Measurements from ENCODE around the gene SLC9B2. TPM values are rescaled to one million over a fixed set of nuclear protein-coding genes. Genes with fewer than 3 reads are reported as not detected.
"Not testable (repeated sequence)": the region's sequence is repeated elsewhere in the genome, so short reads cannot be mapped to it uniquely, and the experiment has no call there.

SLC9B2 gene
- total RNA-seq, 2 experiments from 2014 or later: 25.6 to 29.6 TPM

GRCh38 chr4:103011378-103012025, 65.1 kb downstream of the SLC9B2 start:
- Mint-ChIP-seq H3K36me3 (no peaks in the 10 kb centered on the region), H3K27ac (no peak overlapping the region), H3K9me3 (no peaks in the 10 kb centered on the region), H3K4me3 (no peak overlapping the region), H3K4me1 (ENCODE audit: low read depth) (no peaks in the 10 kb centered on the region), H3K27me3 (no peaks in the 10 kb centered on the region)
- DNase-seq: no peak
- CTCF ChIA-PET: interaction anchor here (0.8 kb wide), 1 partner anchor 391 kb away, joined by 5 read pairs; no protein-coding TSS in a partner anchor
- POLR2A ChIA-PET: no interaction called here
- intact Hi-C loops (cut with micrococcal nuclease): no loop called here

DNA sequence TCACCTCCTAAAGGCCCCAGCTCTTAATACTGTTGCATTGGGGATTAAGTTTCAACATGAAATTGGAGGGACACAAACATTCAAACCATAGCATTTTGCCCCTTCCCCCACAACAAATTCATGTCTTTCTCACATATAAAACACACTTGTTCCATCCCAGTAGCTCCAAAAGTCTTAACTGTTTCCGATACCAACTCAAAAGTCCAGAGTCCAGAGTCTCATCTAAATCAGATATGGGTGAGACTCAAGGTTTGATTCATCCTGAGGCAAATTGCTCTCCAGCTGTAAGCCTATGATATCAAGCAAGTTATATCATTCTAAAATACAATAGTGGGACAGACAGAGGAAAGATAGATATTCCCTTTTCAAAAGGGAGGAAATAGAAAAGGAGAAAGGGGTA, 65.8 kb downstream of the SLC9B2 start:
- Mint-ChIP-seq H3K36me3 (no peaks in the 10 kb centered on the region), H3K9me3 (no peaks in the 10 kb centered on the region), H3K27me3 (no peaks in the 10 kb centered on the region), H3K4me3 (no peak overlapping the region), H3K4me1 (ENCODE audit: low read depth) (no peaks in the 10 kb centered on the region), H3K27ac (no peak overlapping the region)
- intact Hi-C loops (cut with micrococcal nuclease): no loop called here
- ChIA-PET CTCF (interaction anchor here (0.7 to 0.8 kb wide), 3 partner anchors 89 to 390 kb away, joined by 3 to 5 read pairs (median 4); no protein-coding TSS in a partner anchor), POLR2A (no interaction called here)
- DNase-seq: no peak

DNA sequence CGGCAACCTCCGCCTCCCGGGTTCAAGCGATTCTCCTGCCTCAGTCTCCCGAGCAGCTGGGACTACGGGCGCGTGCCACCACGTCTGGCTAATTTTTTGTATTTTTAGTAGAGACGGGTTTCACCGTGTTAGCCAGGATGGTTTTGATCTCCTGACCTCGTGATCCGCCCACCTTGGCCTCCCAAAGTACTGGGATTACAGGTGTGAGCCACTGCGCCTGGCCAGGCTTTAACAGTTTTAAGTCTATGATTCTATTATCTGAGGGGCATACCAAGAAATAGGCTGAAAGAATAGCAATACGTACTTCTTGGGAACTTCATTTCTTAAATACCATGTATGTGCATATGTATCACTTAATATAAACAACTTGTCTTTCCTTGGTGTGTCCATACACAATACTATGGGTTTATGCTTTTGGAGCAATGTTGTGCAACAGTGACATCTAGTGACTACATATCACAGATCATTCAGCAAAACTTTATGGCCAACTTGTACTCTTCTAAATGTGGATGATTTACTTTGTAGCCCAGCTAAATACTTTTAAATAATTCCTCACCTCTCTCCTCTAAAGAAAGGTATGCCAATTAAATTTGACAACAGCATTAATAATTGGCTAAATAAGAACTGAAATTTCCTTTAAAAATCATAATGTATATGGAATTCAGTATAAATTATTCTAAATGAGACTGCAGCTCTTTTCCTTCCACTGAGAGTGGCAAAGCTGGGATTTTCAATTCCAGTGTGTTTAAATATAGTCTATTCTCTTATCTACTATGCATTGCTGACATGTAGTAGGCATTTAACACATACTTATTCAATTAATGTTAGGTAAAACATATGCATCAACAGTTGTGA, 67.5 kb downstream of the SLC9B2 start:
- H3K27ac Mint-ChIP-seq: no peak overlapping the region
- no peaks in the 10 kb centered on the region for H3K36me3 Mint-ChIP-seq
- H3K4me1 Mint-ChIP-seq (ENCODE audit: low read depth): no peaks in the 10 kb centered on the region
- DNase-seq: no peak
- H3K9me3 Mint-ChIP-seq: no peaks in the 10 kb centered on the region
- intact Hi-C loops (cut with micrococcal nuclease): loop anchor here (1.0 to 2.0 kb wide), 7 partner anchors 90 to 664 kb away; partner anchors contain the start of genes BDH2 and SLC39A8
- ChIA-PET POLR2A (no interaction called here), CTCF (interaction anchor here (0.7 to 2.7 kb wide), 22 partner anchors 8 to 663 kb away, joined by 3 to 15 read pairs (median 4); partner anchors contain the start of genes CISD2, MANBA and SLC9B1)
- H3K27me3 Mint-ChIP-seq: no peaks in the 10 kb centered on the region
- no peak overlapping the region for H3K4me3 Mint-ChIP-seq

DNA sequence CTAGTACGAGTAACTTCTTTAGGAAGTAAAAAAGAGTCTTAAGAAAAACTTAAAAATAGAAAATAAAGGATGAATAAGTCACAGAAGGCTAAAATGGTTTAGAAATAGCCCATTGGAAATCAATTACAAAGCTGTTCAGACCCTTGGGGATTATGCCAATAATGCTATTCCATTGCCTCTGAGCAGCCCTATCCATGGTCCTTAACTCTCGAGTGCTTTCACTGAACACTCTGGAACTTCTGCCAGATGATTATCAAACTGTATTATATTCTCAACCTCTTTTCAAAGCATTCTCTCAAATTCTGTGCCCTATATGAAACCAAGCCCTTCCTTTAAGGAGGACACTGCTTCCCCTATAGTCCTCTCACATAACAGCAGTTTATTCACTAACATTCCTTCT, 74.0 kb downstream of the SLC9B2 start:
- Mint-ChIP-seq H3K9me3 (peaks cover 2% of the 10 kb centered on the region), H3K27ac (no peak overlapping the region), H3K4me1 (ENCODE audit: low read depth) (no peaks in the 10 kb centered on the region), H3K4me3 (no peak overlapping the region), H3K27me3 (no peaks in the 10 kb centered on the region), H3K36me3 (peaks cover 10% of the 10 kb centered on the region)
- DNase-seq: no peak
- POLR2A ChIA-PET: no interaction called here
- intact Hi-C loops (cut with micrococcal nuclease): no loop called here
- CTCF ChIA-PET: no interaction called here

DNA sequence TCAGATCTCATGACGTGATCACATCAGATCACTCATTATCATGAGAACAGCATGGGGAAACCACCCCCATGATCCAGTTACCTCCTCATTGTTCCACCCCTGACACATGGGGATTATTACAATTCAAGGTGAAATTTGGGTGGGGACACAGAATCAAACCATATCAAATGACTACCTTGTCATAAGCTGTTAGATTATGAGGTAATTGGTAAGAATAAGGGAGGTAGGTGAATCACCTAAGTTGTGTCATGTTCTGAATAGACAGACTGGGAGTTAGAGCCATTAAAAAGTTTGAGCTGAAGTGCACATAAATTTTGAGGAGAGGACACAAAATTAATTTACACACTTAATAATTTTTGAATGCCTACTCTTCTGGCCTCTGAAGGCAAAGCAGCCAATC, 81.8 kb downstream of the SLC9B2 start:
- Mint-ChIP-seq H3K36me3 (peaks cover 6% of the 10 kb centered on the region), H3K27me3 (no peaks in the 10 kb centered on the region), H3K9me3 (peaks cover 18% of the 10 kb centered on the region), H3K4me1 (ENCODE audit: low read depth) (no peaks in the 10 kb centered on the region), H3K4me3 (no peak overlapping the region), H3K27ac (no peak overlapping the region)
- no peak for DNase-seq
- intact Hi-C loops (cut with micrococcal nuclease): no loop called here
- CTCF ChIA-PET: no interaction called here
- POLR2A ChIA-PET: no interaction called here

DNA sequence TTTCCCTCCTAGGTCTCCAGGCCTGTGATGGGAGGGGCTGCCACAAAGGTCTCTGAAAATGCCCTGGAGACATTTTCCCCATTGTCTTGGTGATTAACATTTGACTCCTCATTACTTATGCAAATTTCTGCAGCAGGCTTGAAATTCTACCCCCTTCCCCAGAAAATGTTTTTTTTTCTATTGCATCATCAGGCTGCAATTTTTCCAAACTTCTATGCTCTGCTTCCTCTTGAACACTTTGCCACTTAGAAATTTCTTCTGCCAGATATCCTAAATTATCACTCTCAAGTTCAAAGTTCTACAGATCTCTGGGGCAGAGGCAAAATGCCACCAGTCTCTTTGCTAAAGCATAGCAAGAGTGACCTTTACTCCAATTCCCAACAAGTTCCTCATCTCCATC, 82.6 kb downstream of the SLC9B2 start:
- POLR2A ChIA-PET; H3K4me3 Mint-ChIP-seq; H3K27ac Mint-ChIP-seq; intact Hi-C loops (cut with micrococcal nuclease); CTCF ChIA-PET; DNase-seq; H3K27me3 Mint-ChIP-seq; H3K36me3 Mint-ChIP-seq; H3K4me1 Mint-ChIP-seq (ENCODE audit: low read depth): not testable (repeated sequence)
- peaks cover 18% of the 10 kb centered on the region for H3K9me3 Mint-ChIP-seq

DNA sequence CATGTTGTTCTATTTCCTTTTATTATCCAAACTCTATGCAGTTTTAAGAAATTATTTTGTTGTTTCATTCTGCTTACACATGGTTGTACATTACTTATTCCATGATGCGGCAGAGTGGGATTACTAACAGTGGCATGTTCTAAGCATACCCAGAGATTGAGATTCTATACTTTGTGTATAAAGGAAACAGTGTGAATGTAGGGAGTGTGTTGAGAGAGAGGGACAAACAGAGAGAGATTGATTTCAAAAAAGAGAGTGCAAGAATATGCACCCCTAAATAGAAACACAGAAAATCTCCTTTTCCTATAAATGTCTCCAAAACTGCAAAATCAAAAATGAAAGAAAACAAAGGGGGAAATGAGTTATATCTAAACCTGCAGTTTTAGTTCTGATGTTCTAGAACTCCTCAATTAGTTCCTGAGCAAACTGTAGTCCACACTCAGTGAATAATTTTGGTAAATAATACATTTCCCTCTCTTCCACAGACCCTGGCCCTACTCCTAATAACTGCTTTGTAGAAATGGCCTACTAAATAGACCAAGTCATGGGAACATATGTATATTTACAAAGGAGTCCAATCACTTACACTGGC, 88.0 kb downstream of the SLC9B2 start:
- Mint-ChIP-seq H3K4me1 (ENCODE audit: low read depth) (peaks cover 10% of the 10 kb centered on the region), H3K4me3 (no peak overlapping the region), H3K27ac (peak overlapping the region; percentile 70), H3K36me3 (peaks cover 5% of the 10 kb centered on the region), H3K9me3 (peaks cover 7% of the 10 kb centered on the region), H3K27me3 (no peaks in the 10 kb centered on the region)
- DNase-seq: no peak
- CTCF ChIA-PET: no interaction called here
- POLR2A ChIA-PET: no interaction called here
- intact Hi-C loops (cut with micrococcal nuclease): loop anchor here (5.0 kb wide), 1 partner anchor 161 kb away; the partner anchor contains the start of gene UBE2D3

DNA sequence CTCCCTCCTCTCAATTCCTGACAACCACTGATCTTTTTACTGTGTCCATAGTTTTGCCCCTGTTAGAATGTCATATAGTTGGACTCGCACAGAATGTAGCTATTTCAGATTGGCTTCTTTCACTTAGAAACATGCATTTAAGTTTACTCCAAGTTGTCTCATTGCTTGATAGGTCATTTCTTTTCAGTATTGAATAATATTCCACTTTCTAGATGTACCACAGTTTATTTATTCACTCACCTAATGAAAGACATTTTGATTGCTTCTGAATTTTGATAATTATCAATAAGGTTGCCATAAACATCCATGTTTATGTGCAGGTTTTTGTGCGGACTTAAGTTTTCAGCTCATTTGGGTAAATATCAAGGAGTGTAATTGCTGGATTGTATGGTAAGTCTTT, 95.6 kb downstream of the SLC9B2 start:
- no peaks in the 10 kb centered on the region for H3K4me1 Mint-ChIP-seq (ENCODE audit: low read depth)
- peaks cover 3% of the 10 kb centered on the region for H3K36me3 Mint-ChIP-seq
- DNase-seq: no peak
- intact Hi-C loops (cut with micrococcal nuclease): no loop called here
- H3K27ac Mint-ChIP-seq: no peak overlapping the region
- ChIA-PET POLR2A (no interaction called here), CTCF (no interaction called here)
- H3K9me3 Mint-ChIP-seq: peaks cover 15% of the 10 kb centered on the region
- H3K27me3 Mint-ChIP-seq: no peaks in the 10 kb centered on the region
- no peak overlapping the region for H3K4me3 Mint-ChIP-seq

Other genes starting within 250 kb of the SLC9B2 start
- gene UBE2D3, start 249.2 kb downstream of the SLC9B2 start, total RNA-seq: 100 to 1,000 TPM; 415 to 447 TPM
- gene CISD2, start 207.8 kb downstream of the SLC9B2 start, total RNA-seq: 10 to 100 TPM; 28.5 to 32.8 TPM
- 1 to 10 TPM; 1.9 to 2.4 TPM for gene SLC9B1, start 57.1 kb downstream of the SLC9B2 start, total RNA-seq
- 10 to 100 TPM; 14.4 to 15.4 TPM for gene BDH2, start 23.1 kb upstream of the SLC9B2 start, total RNA-seq
- 10 to 100 TPM; 41.9 to 49.1 TPM for gene CENPE, start 121.6 kb upstream of the SLC9B2 start, total RNA-seq

Measured in activated CD4-positive, alpha-beta memory T cell treated with anti-CD3 and anti-CD28 coated beads for 36 hours (primary cell).